ENCODE measurements around the gene MARCHF10. TPM values are rescaled to one million over a fixed set of nuclear protein-coding genes. Genes with fewer than 3 reads are reported as not detected.
A peak's percentile ranks its signal among the peaks of the same experiment; 100 is the strongest.

Gene MARCHF10
- total RNA-seq, 6 donors from 2014 or later, result 0.72 to 7.2 (median 3.2) TPM

DNA sequence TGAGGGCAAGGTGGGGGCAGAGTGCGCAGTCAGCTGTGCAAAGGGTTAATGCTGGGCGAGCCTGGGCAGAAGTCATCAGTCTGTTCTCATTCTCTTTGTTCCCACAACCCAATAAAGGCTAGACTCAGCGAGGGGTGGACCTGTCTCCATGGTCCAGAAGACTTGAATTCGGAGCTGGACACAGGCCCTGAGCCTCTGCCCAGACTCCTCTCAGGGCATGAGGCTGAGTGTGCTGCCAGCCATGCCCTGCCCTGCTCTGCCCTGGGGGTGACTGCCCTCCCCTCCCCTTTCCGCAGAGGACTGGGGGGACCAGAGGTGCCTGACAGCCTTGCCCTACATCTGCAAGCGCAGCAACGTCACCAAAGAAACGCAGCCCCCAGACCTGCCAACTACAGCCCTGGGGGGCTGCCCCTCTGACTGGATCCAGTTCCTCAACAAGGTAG is 126.2 kb downstream of the MARCHF10 start:
- no peak overlapping the region for H3K4me3 ChIP-seq
- no peaks in the 10 kb centered on the region for H3K9me3 ChIP-seq
- 99 to 100% methylated on average over 3 to 8 of the region's 8 CpGs for WGBS, 2 donors
- peaks cover 0 to 23% (median 10%) of the 10 kb centered on the region in 4 donors for H3K36me3 ChIP-seq
- ATAC-seq (ENCODE audit: low FRiP score in 2 of 2) (no peak), DNase-seq (no peak)
- no peaks in the 10 kb centered on the region for H3K4me1 ChIP-seq
- no peak overlapping the region for H3K27ac ChIP-seq
- no peaks in the 10 kb centered on the region for H3K27me3 ChIP-seq
- TF ChIP-seq EP300 (IDR thresholded peaks at IDR 0.05) (no peak), POLR2A (IDR thresholded peaks at IDR 0.05) (no peak), POLR2AphosphoS5 (IDR thresholded peaks at IDR 0.05) (no peak), CTCF (IDR thresholded peaks at IDR 0.05) (no peak)

DNA sequence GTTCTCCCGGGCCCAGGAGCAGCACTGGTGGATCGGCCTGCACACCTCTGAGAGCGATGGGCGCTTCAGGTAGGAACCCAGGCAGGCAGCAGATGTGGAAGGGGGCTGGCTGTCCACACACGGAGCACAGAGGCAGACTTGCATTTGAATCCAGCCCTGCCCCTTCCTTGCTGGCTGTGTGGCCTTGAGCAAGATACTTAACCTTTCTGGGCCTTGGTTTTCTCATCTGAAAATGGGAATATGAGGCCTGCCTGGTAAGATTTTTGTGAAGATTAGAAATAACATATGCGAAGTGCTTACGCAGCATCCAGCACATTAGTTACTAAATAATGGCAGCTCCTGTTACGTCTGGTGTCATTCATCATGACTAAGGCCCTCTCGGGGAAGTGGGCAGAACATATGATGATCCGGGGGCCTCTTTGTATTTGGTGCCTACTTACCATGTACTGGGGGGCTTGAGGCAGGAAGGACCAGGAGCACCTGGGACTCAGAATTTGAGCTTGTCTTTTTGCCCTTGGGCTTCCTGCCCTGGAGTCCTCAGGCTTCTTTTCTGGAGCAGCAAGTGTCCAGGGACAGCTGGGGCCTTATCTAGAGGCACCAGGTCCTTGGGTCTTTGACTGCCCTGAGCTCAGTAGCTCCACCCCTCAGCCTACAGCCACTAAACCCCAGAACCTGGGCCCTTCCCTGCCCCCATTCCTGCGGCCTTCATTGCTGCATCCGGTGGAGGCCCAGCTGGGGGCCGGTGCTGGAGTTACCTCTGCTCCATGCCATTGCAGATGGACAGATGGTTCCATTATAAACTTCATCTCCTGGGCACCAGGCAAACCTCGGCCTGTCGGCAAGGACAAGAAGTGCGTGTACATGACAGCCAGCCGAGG is 126.8 kb downstream of the MARCHF10 start:
- Histone ChIP-seq H3K27ac (no peak overlapping the region), H3K4me3 (no peak overlapping the region), H3K36me3 (peaks cover 0 to 23% (median 11%) of the 10 kb centered on the region in 4 donors), H3K4me1 (no peaks in the 10 kb centered on the region), H3K27me3 (no peaks in the 10 kb centered on the region), H3K9me3 (no peaks in the 10 kb centered on the region)
- WGBS, 2 donors, result 93 to 96% methylated on average over 8 to 17 of the region's 17 CpGs
- TF ChIP-seq CTCF (IDR thresholded peaks at IDR 0.05) (no peak), POLR2A (IDR thresholded peaks at IDR 0.05) (no peak), EP300 (IDR thresholded peaks at IDR 0.05) (no peak), POLR2AphosphoS5 (IDR thresholded peaks at IDR 0.05) (no peak)
- peak in 1 of 2 donors; percentile 44 for DNase-seq
- no peak for ATAC-seq (ENCODE audit: low FRiP score in 2 of 2)

DNA sequence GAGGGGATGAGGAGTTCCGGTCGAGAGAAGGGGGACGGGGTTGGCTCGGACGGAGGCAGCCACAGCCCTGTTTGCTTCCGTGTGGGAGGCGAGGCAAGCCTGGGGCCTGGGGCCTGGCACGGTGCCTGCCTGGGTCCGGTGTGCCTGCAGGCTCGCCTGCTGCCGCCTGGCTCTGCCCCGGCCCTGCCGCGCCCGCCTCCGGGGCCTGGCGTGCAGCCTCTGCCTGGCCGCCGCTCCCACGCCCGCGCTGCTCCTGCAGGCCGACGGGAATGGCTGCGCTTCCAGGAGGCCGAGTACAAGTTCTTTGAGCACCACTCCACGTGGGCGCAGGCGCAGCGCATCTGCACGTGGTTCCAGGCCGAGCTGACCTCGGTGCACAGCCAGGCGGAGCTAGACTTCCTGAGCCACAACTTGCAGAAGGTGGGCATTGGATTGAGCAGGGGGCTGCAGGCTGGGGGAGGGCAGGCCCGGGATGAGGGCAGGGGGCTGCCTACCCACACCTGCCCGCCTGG is 127.5 kb downstream of the MARCHF10 start:
- 93 to 96% methylated on average over 23 to 34 of the region's 36 CpGs for WGBS, 2 donors
- no peak overlapping the region for H3K27ac ChIP-seq
- peaks cover 0 to 23% (median 12%) of the 10 kb centered on the region in 4 donors for H3K36me3 ChIP-seq
- H3K4me3 ChIP-seq, result no peak overlapping the region
- no peak for TF ChIP-seq POLR2A (IDR thresholded peaks at IDR 0.05)
- peak in 1 of 6 experiments; percentile 6 for TF ChIP-seq CTCF (IDR thresholded peaks at IDR 0.05)
- peak in 1 of 2 donors; percentile 6 for ATAC-seq (ENCODE audit: low FRiP score in 2 of 2)
- H3K4me1 ChIP-seq, result no peaks in the 10 kb centered on the region
- DNase-seq, result peak in 1 of 2 donors; percentile 85
- H3K9me3 ChIP-seq, result no peaks in the 10 kb centered on the region
- no peaks in the 10 kb centered on the region for H3K27me3 ChIP-seq

GRCh38 chr17:62679866-62680377 is 128.2 kb downstream of the MARCHF10 start:
- no peak overlapping the region for H3K4me3 ChIP-seq
- H3K27ac ChIP-seq, result no peak overlapping the region
- no peaks in the 10 kb centered on the region for H3K27me3 ChIP-seq
- peaks cover 0 to 23% (median 12%) of the 10 kb centered on the region in 4 donors for H3K36me3 ChIP-seq
- TF ChIP-seq POLR2AphosphoS5 (IDR thresholded peaks at IDR 0.05) (no peak), CTCF (IDR thresholded peaks at IDR 0.05) (no peak), EP300 (IDR thresholded peaks at IDR 0.05) (no peak), POLR2A (IDR thresholded peaks at IDR 0.05) (no peak)
- H3K4me1 ChIP-seq, result no peaks in the 10 kb centered on the region
- ATAC-seq (ENCODE audit: low FRiP score in 2 of 2) (no peak), DNase-seq (peak in 1 of 2 donors; percentile 79)
- 91 to 94% methylated on average over 34 to 37 of the region's 37 CpGs for WGBS, 2 donors
- H3K9me3 ChIP-seq, result no peaks in the 10 kb centered on the region
